HepG2 (cell line): ENCODE data around the gene TTC31. TPM values are rescaled to one million over a fixed set of nuclear protein-coding genes. Genes with fewer than 3 reads are reported as not detected.
A peak's percentile ranks its signal among the peaks of the same experiment; 100 is the strongest.

Source experiments
- HNRNPK ChIP-seq: fragments of 200-400 bp; formaldehyde crosslinking; IDR thresholded peaks from 2 replicates; pipeline ENCODE4 v1.6.1; 2018; ENCODE audit warnings: low read length, low read depth, moderate library complexity, mild to moderate bottlenecking; ENCODE audit not compliant: poor library complexity, severe bottlenecking
- IRX3 ChIP-seq: sonication (generic); formaldehyde crosslinking; IDR thresholded peaks from 2 replicates; pipeline ENCODE4 v1.8.1; 2023; ENCODE audit warnings: mild to moderate bottlenecking, low read depth, missing genetic modification reagents, borderline replicate concordance
- KDM2A ChIP-seq: sonication (generic); formaldehyde crosslinking; IDR thresholded peaks from 2 replicates; pipeline ENCODE4 v1.4.0; 2020; ENCODE audit warnings: low read depth, missing genetic modification reagents, borderline replicate concordance
- SMC3 ChIP-seq: IDR thresholded peaks from 2 replicates; pipeline ENCODE4 v1.6.1; 2011; ENCODE audit warnings: low read length, improper control_type of control experiment
- STAG1 ChIP-seq: sonication (generic); formaldehyde crosslinking; IDR thresholded peaks from 2 replicates; pipeline ENCODE4 v1.4.0; 2020; ENCODE audit warnings: missing genetic modification reagents
- TOE1 ChIP-seq: sonication (generic); formaldehyde crosslinking; IDR thresholded peaks from 2 replicates; pipeline ENCODE4 v1.4.0; 2020; ENCODE audit warnings: mild to moderate bottlenecking, missing genetic modification reagents
- ZNF547 ChIP-seq: sonication (generic); formaldehyde crosslinking; IDR thresholded peaks from 2 replicates; pipeline ENCODE4 v1.5.1; 2020; ENCODE audit warnings: mild to moderate bottlenecking, missing genetic modification reagents
- polyA plus RNA-seq, 8 experiments: library from polyadenylated mRNA; depleted of rRNA in 3 of 8; stranded (reverse) in 7 of 8; unstranded in 1 of 8; fragments of >200 nt; fragmentation: Illumina TruSeq in 4 of 8; extraction: Trizol in 4 of 8; gene quantifications; 2 replicates each; pipeline versions ENCODE4 v1.2.1 to v1.2.3, GENCODE V29; 2011 to 2016; ENCODE audit warnings: low read depth in 4 of 8, missing spikeins in 1 of 8, mixed read lengths in 1 of 8; ENCODE audit not compliant: insufficient read depth in 1 of 8
- total RNA-seq, 5 experiments: library from RNA; depleted of rRNA; stranded (reverse); fragments of >200 nt; fragmentation: Illumina TruSeq; extraction: Trizol; gene quantifications; 2 replicates each; pipeline ENCODE4 v1.2.3, GENCODE V29; 2016; ENCODE audit warnings: low read depth in 1 of 5
- TF ChIP-seq, protein P1 (sequence below), 2 experiments: IDR thresholded peaks; 2 replicates each; pipeline ENCODE4 v1.6.1; 2011 to 2012; ENCODE audit warnings: low read length in 2 of 2, borderline replicate concordance in 1 of 2, low read depth in 1 of 2, mild to moderate bottlenecking in 1 of 2, moderate library complexity in 1 of 2
- TF ChIP-seq, protein P2 (sequence below), 2 experiments: sonication (generic) in 1 of 2; formaldehyde crosslinking in 1 of 2; IDR thresholded peaks; 2 replicates each; pipeline versions ENCODE4 v1.4.0 to v1.6.1; 2018 to 2020; ENCODE audit warnings: missing genetic modification reagents in 2 of 2, borderline replicate concordance in 1 of 2, low read depth in 1 of 2, mild to moderate bottlenecking in 1 of 2, missing biosample characterization in 1 of 2
- TF ChIP-seq, protein P3 (sequence below): sonication (generic); formaldehyde crosslinking; conservative IDR thresholded peaks from 2 replicates; pipeline ENCODE4 v1.4.0; 2020; ENCODE audit warnings: mild to moderate bottlenecking, missing genetic modification reagents, moderate library complexity
- TF ChIP-seq, protein P4 (sequence below): sonication (generic); formaldehyde crosslinking; IDR thresholded peaks from 2 replicates; pipeline ENCODE4 v1.4.0; 2020; ENCODE audit warnings: missing genetic modification reagents, borderline replicate concordance
- TF ChIP-seq, protein P5 (sequence below): sonication (generic); formaldehyde crosslinking; IDR thresholded peaks from 2 replicates; pipeline ENCODE4 v1.4.0; 2020; ENCODE audit warnings: mild to moderate bottlenecking, missing genetic modification reagents

The TTC31 gene
- total and polyA plus RNA-seq, 2 of the 13 experiments (the other 11 are each of a cell fraction or from before 2014, with no cell fraction given) = 28.3 to 39.5 TPM

DNA sequence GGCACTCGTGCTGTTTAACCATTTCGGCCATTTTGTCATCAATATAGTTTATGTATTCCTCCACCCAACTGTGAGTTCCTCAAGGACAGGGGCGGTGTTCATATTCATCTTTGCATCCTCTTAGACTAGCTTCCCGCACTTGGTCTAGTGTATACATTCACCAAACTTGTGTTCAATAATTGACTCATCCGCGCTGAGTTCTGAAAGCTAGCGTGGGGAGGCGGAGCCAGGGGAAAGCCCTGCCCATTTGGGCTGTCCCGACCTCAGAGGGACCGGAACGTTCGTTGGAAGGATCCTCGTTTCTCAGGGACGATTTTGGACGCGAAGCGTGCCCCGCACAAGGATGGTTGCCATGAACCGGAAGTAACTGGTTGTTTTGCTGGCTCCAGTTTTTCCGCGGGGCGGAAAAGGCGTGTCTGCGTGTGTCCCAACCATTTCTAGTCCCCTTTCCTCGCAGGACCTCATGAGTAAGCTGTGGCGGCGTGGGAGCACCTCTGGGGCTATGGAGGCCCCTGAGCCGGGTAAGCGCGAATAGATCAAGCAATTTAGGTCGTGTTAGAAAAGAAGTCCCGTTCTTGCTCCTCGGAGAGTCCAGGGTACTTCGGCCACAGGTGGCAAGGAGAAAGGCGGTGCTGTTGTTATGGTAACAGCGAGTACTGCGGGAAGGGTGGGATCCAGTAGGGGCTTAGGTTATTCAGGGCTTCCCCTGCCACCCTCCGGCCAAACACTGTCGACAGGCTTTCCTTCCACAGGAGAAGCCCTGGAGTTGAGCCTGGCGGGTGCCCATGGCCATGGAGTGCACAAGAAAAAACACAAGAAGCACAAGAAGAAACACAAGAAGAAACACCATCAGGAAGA is 28.0 kb upstream of the TTC31 start, which contains the start of gene INO80B (continued):
- TF ChIP-seq, protein P1, sequence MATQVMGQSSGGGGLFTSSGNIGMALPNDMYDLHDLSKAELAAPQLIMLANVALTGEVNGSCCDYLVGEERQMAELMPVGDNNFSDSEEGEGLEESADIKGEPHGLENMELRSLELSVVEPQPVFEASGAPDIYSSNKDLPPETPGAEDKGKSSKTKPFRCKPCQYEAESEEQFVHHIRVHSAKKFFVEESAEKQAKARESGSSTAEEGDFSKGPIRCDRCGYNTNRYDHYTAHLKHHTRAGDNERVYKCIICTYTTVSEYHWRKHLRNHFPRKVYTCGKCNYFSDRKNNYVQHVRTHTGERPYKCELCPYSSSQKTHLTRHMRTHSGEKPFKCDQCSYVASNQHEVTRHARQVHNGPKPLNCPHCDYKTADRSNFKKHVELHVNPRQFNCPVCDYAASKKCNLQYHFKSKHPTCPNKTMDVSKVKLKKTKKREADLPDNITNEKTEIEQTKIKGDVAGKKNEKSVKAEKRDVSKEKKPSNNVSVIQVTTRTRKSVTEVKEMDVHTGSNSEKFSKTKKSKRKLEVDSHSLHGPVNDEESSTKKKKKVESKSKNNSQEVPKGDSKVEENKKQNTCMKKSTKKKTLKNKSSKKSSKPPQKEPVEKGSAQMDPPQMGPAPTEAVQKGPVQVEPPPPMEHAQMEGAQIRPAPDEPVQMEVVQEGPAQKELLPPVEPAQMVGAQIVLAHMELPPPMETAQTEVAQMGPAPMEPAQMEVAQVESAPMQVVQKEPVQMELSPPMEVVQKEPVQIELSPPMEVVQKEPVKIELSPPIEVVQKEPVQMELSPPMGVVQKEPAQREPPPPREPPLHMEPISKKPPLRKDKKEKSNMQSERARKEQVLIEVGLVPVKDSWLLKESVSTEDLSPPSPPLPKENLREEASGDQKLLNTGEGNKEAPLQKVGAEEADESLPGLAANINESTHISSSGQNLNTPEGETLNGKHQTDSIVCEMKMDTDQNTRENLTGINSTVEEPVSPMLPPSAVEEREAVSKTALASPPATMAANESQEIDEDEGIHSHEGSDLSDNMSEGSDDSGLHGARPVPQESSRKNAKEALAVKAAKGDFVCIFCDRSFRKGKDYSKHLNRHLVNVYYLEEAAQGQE (IDR thresholded peaks at IDR 0.05; ENCODE audit: borderline replicate concordance in 1 of 2, low read depth in 1 of 2, low read length in 2 of 2) = peak in 1 of 2 experiments; percentile 47; a peak in 1 of 4 replicates
- TF ChIP-seq ZNF547 (CRISPR knock-in tag) (peak; percentile 95), TOE1 (peak; percentile 97), IRX3 (CRISPR knock-in tag) (no peak), SMC3 (peak; percentile 45), KDM2A (CRISPR knock-in tag) (peak; percentile 98), STAG1 (CRISPR knock-in tag) (peak; percentile 43), HNRNPK (no peak)
- TF ChIP-seq, protein P2, sequence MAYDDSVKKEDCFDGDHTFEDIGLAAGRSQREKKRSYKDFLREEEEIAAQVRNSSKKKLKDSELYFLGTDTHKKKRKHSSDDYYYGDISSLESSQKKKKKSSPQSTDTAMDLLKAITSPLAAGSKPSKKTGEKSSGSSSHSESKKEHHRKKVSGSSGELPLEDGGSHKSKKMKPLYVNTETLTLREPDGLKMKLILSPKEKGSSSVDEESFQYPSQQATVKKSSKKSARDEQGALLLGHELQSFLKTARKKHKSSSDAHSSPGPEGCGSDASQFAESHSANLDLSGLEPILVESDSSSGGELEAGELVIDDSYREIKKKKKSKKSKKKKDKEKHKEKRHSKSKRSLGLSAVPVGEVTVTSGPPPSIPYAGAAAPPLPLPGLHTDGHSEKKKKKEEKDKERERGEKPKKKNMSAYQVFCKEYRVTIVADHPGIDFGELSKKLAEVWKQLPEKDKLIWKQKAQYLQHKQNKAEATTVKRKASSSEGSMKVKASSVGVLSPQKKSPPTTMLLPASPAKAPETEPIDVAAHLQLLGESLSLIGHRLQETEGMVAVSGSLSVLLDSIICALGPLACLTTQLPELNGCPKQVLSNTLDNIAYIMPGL (CRISPR knock-in tag; IDR thresholded peaks at IDR 0.05; ENCODE audit: borderline replicate concordance in 1 of 2, low read depth in 1 of 2) = peak; percentile 89 to 93
- TF ChIP-seq, protein P3, sequence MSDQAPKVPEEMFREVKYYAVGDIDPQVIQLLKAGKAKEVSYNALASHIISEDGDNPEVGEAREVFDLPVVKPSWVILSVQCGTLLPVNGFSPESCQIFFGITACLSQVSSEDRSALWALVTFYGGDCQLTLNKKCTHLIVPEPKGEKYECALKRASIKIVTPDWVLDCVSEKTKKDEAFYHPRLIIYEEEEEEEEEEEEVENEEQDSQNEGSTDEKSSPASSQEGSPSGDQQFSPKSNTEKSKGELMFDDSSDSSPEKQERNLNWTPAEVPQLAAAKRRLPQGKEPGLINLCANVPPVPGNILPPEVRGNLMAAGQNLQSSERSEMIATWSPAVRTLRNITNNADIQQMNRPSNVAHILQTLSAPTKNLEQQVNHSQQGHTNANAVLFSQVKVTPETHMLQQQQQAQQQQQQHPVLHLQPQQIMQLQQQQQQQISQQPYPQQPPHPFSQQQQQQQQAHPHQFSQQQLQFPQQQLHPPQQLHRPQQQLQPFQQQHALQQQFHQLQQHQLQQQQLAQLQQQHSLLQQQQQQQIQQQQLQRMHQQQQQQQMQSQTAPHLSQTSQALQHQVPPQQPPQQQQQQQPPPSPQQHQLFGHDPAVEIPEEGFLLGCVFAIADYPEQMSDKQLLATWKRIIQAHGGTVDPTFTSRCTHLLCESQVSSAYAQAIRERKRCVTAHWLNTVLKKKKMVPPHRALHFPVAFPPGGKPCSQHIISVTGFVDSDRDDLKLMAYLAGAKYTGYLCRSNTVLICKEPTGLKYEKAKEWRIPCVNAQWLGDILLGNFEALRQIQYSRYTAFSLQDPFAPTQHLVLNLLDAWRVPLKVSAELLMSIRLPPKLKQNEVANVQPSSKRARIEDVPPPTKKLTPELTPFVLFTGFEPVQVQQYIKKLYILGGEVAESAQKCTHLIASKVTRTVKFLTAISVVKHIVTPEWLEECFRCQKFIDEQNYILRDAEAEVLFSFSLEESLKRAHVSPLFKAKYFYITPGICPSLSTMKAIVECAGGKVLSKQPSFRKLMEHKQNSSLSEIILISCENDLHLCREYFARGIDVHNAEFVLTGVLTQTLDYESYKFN (CRISPR knock-in tag) = peak; percentile 71
- TF ChIP-seq, protein P4, sequence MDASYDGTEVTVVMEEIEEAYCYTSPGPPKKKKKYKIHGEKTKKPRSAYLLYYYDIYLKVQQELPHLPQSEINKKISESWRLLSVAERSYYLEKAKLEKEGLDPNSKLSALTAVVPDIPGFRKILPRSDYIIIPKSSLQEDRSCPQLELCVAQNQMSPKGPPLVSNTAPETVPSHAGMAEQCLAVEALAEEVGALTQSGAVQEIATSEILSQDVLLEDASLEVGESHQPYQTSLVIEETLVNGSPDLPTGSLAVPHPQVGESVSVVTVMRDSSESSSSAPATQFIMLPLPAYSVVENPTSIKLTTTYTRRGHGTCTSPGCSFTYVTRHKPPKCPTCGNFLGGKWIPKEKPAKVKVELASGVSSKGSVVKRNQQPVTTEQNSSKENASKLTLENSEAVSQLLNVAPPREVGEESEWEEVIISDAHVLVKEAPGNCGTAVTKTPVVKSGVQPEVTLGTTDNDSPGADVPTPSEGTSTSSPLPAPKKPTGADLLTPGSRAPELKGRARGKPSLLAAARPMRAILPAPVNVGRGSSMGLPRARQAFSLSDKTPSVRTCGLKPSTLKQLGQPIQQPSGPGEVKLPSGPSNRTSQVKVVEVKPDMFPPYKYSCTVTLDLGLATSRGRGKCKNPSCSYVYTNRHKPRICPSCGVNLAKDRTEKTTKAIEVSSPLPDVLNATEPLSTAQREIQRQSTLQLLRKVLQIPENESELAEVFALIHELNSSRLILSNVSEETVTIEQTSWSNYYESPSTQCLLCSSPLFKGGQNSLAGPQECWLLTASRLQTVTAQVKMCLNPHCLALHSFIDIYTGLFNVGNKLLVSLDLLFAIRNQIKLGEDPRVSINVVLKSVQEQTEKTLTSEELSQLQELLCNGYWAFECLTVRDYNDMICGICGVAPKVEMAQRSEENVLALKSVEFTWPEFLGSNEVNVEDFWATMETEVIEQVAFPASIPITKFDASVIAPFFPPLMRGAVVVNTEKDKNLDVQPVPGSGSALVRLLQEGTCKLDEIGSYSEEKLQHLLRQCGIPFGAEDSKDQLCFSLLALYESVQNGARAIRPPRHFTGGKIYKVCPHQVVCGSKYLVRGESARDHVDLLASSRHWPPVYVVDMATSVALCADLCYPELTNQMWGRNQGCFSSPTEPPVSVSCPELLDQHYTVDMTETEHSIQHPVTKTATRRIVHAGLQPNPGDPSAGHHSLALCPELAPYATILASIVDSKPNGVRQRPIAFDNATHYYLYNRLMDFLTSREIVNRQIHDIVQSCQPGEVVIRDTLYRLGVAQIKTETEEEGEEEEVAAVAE (CRISPR knock-in tag) = peak; percentile 98
- TF ChIP-seq, protein P5, sequence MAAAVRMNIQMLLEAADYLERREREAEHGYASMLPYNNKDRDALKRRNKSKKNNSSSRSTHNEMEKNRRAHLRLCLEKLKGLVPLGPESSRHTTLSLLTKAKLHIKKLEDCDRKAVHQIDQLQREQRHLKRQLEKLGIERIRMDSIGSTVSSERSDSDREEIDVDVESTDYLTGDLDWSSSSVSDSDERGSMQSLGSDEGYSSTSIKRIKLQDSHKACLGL (CRISPR knock-in tag) = peak; percentile 91
